Bronchial epithelial cell (primary cell): ENCODE results near the gene HDHD3. TPM values are rescaled to one million over a fixed set of nuclear protein-coding genes. Genes with fewer than 3 reads are reported as not detected.
"Not testable (repeated sequence)": the region's sequence is repeated elsewhere in the genome, so short reads cannot be mapped to it uniquely, and the experiment has no call there.

ENCODE experiments used
- DNase-seq: peaks from one replicate; pipeline ENCODE4 v3.0.0-alpha.2; 2010; ENCODE audit warnings: low read depth
- FAIRE-seq: peaks from 2 replicates; lab custom pipeline; 2011; peaks lifted over from hg19 to GRCh38; lab: Jason Lieb, UNC
- H3K27me3 ChIP-seq: 2 replicates; pipeline ENCODE4 v1.5.1; 2011; ENCODE audit warnings: low read length; ENCODE audit not compliant: control insufficient read depth, insufficient read depth
- H3K36me3 ChIP-seq: 2 replicates; pipeline ENCODE4 v1.5.1; 2011; ENCODE audit warnings: low read length; ENCODE audit not compliant: control insufficient read depth, insufficient read depth
- H3K4me3 ChIP-seq: 2 replicates; pipeline ENCODE4 v1.5.1; 2011; ENCODE audit warnings: mild to moderate bottlenecking, low read depth, low read length, control low read depth
- total RNA-seq: library from RNA; depleted of rRNA; stranded (reverse); fragments of >200 nt; gene quantifications from 2 replicates; pipeline ENCODE4 v1.2.1, GENCODE V29; 2014
- TF ChIP-seq, protein P1 (sequence below): IDR thresholded peaks from 2 replicates; pipeline ENCODE4 v1.5.1; 2011; ENCODE audit warnings: mild to moderate bottlenecking, moderate library complexity, low read length, control low read depth, inconsistent platforms; ENCODE audit not compliant: insufficient read depth, severe bottlenecking

The HDHD3 gene
- total RNA-seq, 1 donor from 2014 or later, result 14.5 TPM

DNA sequence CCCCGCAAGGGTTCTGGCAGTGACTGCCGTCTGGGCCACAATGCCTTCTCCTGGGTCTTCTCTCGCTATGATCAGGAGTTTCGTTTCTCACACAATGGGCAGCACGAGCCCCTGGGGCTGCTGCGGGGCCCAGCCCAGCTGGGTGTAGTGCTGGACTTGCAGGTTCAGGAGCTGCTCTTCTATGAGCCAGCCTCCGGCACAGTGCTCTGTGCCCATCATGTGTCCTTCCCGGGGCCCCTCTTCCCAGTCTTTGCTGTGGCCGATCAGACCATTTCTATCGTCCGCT lies 7.0 kb downstream of the HDHD3 start:
- no peak for FAIRE-seq
- Histone ChIP-seq H3K27me3 (no peaks in the 10 kb centered on the region), H3K4me3 (no peak overlapping the region), H3K36me3 (peaks cover 4% of the 10 kb centered on the region)
- no peak for DNase-seq
- TF ChIP-seq, protein P1, sequence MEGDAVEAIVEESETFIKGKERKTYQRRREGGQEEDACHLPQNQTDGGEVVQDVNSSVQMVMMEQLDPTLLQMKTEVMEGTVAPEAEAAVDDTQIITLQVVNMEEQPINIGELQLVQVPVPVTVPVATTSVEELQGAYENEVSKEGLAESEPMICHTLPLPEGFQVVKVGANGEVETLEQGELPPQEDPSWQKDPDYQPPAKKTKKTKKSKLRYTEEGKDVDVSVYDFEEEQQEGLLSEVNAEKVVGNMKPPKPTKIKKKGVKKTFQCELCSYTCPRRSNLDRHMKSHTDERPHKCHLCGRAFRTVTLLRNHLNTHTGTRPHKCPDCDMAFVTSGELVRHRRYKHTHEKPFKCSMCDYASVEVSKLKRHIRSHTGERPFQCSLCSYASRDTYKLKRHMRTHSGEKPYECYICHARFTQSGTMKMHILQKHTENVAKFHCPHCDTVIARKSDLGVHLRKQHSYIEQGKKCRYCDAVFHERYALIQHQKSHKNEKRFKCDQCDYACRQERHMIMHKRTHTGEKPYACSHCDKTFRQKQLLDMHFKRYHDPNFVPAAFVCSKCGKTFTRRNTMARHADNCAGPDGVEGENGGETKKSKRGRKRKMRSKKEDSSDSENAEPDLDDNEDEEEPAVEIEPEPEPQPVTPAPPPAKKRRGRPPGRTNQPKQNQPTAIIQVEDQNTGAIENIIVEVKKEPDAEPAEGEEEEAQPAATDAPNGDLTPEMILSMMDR, result no peak

DNA sequence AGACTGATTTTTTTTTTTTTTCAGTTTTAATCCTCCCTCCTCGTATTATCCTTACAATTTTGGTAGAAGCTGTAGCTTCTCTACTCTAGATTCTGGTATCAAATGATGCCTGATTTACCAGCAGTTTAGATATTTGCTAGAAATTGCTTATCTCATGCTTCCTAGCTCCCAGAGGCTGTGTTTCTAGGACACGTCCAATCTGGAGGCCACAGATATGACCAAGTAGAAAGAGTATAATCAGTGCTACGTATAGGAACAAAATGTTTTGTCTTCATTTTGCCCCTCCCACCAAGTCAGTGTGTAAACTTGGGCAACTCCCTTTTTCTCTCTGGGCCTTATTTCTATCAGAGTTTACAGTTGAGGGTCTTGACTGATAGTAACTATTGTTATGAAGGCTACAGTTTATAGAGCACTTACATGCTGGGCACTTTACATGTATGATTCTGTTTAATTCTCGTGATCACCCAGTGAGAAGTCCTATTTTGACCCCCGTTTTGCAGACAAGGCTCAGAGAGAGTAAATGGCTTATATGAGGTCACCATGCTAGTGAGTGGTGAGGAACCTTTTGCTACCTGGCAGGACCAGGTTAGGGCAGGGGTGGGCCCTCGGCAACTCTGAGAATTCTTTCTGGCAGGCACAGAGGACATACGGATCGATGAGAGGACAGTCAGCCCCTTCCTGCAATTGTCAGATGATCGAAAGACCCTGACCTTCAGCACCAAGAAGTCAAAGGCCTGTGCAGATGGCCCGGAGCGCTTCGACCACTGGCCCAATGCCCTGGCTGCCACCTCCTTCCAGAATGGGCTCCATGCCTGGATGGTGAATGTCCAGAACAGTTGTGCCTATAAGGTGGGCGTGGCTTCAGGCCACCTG lies 7.6 kb downstream of the HDHD3 start:
- H3K4me3 ChIP-seq, result no peak overlapping the region
- DNase-seq, result no peak
- FAIRE-seq, result no peak
- TF ChIP-seq, protein P1, result no peak
- no peaks in the 10 kb centered on the region for H3K27me3 ChIP-seq
- H3K36me3 ChIP-seq, result peaks cover 3% of the 10 kb centered on the region

DNA sequence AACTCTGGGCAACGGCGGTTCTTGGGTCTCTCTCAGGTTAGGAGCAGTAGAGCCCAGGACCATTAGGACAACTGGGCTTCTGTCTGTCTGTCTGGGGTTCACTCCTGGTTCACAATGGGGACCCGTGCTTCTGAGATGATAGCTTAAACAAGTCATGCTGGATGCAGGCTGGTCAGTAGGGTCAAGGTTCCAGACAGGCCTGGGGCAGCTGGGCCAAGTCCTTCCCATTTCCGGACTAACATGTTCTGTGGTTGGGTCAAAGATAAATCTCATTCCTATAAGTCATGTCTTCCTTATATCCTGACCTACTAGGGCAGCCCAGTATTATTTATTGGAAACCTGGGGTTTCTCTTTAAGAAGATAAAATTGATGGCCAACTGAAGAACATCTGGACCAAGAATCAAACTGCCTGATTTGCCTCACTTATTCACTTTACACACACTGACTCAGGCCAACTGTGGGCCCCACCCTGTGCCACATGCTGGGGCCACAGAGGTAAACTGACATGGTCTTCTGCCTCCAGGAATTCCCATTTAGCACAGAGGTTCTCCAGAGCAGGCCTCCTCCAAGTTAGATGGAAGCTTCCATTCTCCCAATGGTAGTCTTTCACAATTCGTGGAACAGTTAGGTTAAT lies 8.3 kb downstream of the HDHD3 start:
- DNase-seq (no peak), FAIRE-seq (no peak)
- H3K4me3 ChIP-seq, result no peak overlapping the region
- TF ChIP-seq, protein P1, result no peak
- no peaks in the 10 kb centered on the region for H3K27me3 ChIP-seq
- peaks cover under 1% of the 10 kb centered on the region for H3K36me3 ChIP-seq

DNA sequence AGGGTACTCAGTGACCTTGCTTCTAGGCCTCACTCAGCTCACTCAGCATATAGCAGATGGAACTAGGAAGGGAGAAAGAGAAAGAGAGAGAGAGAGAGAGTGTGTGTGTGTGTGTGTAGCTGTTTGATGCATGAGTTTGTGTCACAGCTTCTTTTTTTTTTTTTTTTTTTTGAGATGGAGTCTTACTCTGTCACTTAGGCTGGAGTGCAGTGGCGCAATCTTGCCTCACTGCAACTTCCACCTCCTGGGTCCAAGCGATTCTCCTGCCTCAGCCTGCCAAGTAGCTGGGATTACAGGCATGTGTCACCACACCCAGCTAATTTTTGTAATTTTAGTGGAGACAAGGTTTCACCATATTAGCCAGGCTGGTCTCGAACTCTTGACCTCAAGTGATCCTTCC lies 11.1 kb downstream of the HDHD3 start:
- H3K36me3 ChIP-seq, H3K27me3 ChIP-seq, H3K4me3 ChIP-seq, DNase-seq, FAIRE-seq: not testable (repeated sequence)

DNA sequence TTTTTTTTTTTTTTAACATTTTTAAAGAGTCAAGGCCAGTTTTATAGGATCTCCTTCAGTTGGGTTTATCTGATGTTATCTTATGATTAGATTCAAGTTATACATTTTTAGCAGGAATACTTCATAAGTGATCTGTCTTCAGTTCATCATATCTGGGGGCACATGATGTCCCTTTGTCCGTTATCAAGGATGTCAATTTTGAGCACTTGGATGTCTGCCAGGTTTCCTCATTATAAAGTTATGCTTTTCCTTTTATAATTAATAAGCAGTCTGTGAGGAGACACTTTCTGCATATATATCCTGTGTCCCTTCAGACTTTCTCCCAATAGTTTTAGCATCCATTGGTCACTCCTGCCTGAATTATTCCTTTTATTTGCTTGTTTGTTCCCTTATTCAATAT lies 11.8 kb downstream of the HDHD3 start:
- DNase-seq (no peak), FAIRE-seq (no peak)
- TF ChIP-seq, protein P1, result no peak
- Histone ChIP-seq H3K4me3 (no peak overlapping the region), H3K27me3 (no peaks in the 10 kb centered on the region), H3K36me3 (no peaks in the 10 kb centered on the region)

DNA sequence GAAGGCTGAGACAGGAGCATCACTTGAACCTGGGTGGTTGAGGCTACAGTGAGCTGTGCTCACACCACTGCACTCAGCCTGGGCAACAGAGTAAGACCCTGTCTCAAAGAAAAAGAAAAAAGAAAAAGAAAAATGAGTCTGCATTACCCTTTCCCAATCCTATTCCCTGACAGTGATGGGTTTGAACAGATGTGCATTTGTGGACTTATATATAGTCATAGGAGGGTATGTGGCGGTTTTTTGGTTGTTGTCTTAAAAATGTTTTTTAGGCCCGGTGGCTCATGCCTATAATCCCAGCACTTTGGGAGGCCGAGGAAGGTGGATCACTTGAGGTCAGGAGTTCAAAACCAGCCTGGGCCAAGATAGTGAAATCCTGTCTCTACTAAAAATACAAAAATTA lies 13.4 kb downstream of the HDHD3 start:
- TF ChIP-seq, protein P1, result no peak
- no peaks in the 10 kb centered on the region for H3K36me3 ChIP-seq
- DNase-seq, result no peak
- FAIRE-seq, result no peak
- H3K4me3 ChIP-seq, result no peak overlapping the region
- H3K27me3 ChIP-seq, result no peaks in the 10 kb centered on the region
